Gastroesophageal sphincter (tissue), 4 donors: ENCODE data around the gene LDLRAD4. TPM values are rescaled to one million over a fixed set of nuclear protein-coding genes. Genes with fewer than 3 reads are reported as not detected.
"Not testable (repeated sequence)": the region's sequence is repeated elsewhere in the genome, so short reads cannot be mapped to it uniquely, and the experiment has no call there.

Experiments used
- ATAC-seq: fragments of 150-250 bp; one replicate; pipeline ENCODE4 v1.9.1; 2016; ENCODE audit warnings: mild to moderate bottlenecking, moderate library complexity
- H3K27ac ChIP-seq, 4 donors: fragments of 200-600 bp; sonication (generic) in 3 of 4; 1 replicate in 3 of 4; 2 replicates in 1 of 4; pipeline ENCODE4 v1.5.1; 2016 to 2019
- H3K27me3 ChIP-seq: fragments of 200-600 bp; sonication (generic); one replicate; pipeline ENCODE4 v1.5.1; 2019
- H3K36me3 ChIP-seq, 2 donors: fragments of 200-600 bp; sonication (generic); one replicate each; pipeline ENCODE4 v1.5.1; 2019; ENCODE audit warnings: control low read depth in 1 of 2
- H3K4me1 ChIP-seq, 3 donors: fragments of 200-600 bp; sonication (generic); 1 replicate in 2 of 3; 2 replicates in 1 of 3; pipeline ENCODE4 v1.5.1; 2016 to 2019; ENCODE audit warnings: control low read depth in 2 of 3
- H3K4me3 ChIP-seq, 2 donors: fragments of 200-600 bp; sonication (generic); one replicate each; pipeline ENCODE4 v1.5.1; 2019; ENCODE audit warnings: mild to moderate bottlenecking in 1 of 2, moderate library complexity in 1 of 2
- H3K9me3 ChIP-seq, 3 donors: fragments of 200-600 bp; sonication (generic); one replicate each; pipeline ENCODE4 v1.5.1; 2017 to 2019; ENCODE audit warnings: control low read depth in 2 of 3
- CTCF ChIP-seq, 4 experiments: fragments of 200-600 bp in 2 of 4; fragments of 450-650 bp in 2 of 4; sonication (generic) in 1 of 4; IDR thresholded peaks; one replicate each; pipeline ENCODE4 v1.5.1; 2017 to 2019; ENCODE audit warnings: antibody characterized with exemption in 4 of 4, mild to moderate bottlenecking in 2 of 4, moderate library complexity in 2 of 4
- EP300 ChIP-seq: sonication (generic); formaldehyde crosslinking; IDR thresholded peaks from one replicate; pipeline ENCODE4 v1.6.1; 2017; ENCODE audit warnings: antibody characterized with exemption, mild to moderate bottlenecking
- POLR2A ChIP-seq, 2 donors: fragments of 450-650 bp; IDR thresholded peaks; one replicate each; pipeline ENCODE4 v1.6.1; 2017; ENCODE audit warnings: antibody characterized with exemption in 2 of 2, mild to moderate bottlenecking in 2 of 2, moderate library complexity in 1 of 2
- POLR2AphosphoS5 ChIP-seq: sonication (generic); formaldehyde crosslinking; IDR thresholded peaks from one replicate; pipeline ENCODE4 v1.6.1; 2017; ENCODE audit warnings: antibody characterized with exemption
- WGBS, 2 donors: methylation state at CpG; one replicate each; pipeline ENCODE4 v1.1.5; 2018; ENCODE audit warnings: low coverage in 1 of 2; 5-methylcytosine and 5-hydroxymethylcytosine counted together
- total RNA-seq, 4 donors: library from RNA; depleted of rRNA; stranded (reverse); fragments of >200 nt; gene quantifications; one replicate each; pipeline ENCODE4 v1.1.0, GENCODE V29; 2016

The LDLRAD4 gene
- total RNA-seq, 4 donors from 2014 or later = 28.1 to 85.9 (median 55.2) TPM

DNA sequence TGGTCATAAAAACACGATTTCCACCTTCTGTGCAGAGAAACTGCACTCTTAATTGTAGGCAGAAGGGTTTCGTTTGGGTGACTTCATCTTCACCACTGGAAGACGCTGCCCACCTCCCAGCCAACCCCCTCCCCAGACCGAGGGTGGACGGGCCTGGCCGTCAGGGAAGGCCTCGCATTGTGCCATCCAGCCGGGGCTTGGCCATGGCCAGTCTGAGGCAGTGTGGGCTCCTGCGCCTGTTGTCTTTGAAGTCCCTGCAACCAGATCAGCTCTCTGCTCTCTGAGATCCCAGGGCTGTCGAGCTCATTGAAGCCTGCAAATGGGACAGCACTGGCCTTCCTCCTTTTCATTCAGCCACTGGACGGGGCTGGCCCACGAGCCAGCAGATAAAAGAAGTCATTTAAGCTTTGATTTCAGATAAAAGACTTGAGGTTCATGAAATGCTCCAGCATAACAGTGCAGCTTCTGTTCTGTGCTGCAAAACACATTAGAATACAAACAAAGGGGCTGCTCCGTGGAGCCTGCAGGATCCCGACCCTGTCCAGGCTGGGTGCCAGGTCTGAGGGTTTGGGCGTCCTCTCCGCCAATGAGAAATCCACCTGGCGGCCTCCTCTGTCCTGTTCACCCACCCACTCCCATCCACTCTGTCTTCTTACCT, 253.5 kb downstream of the LDLRAD4 start:
- no peak for TF ChIP-seq POLR2A (IDR thresholded peaks at IDR 0.05)
- Histone ChIP-seq H3K36me3 (no peaks in the 10 kb centered on the region), H3K4me1 (peaks cover 0 to 21% (median 0%) of the 10 kb centered on the region in 3 donors), H3K9me3 (no peaks in the 10 kb centered on the region), H3K4me3 (no peak overlapping the region), H3K27me3 (no peaks in the 10 kb centered on the region), H3K27ac (peak overlapping the region in 2 of 4 donors; percentile 23 to 27)
- ATAC-seq = no peak
- WGBS, 2 donors = 55 to 67% methylated on average over 3 to 8 of the region's 17 CpGs

- no peaks in the 10 kb centered on the region for H3K36me3 ChIP-seq
- ATAC-seq = no peak
- peaks cover 0 to 21% (median 0%) of the 10 kb centered on the region in 3 donors for H3K4me1 ChIP-seq
- H3K4me3 ChIP-seq = no peak overlapping the region
- TF ChIP-seq POLR2AphosphoS5 (no peak), CTCF (IDR thresholded peaks at IDR 0.05) (no peak), POLR2A (IDR thresholded peaks at IDR 0.05) (no peak), EP300 (no peak)
- H3K27ac ChIP-seq = no peak overlapping the region
- 89 to 100% methylated on average over 1 to 4 of the region's 6 CpGs for WGBS, 2 donors
- no peaks in the 10 kb centered on the region for H3K9me3 ChIP-seq
- no peaks in the 10 kb centered on the region for H3K27me3 ChIP-seq
These were observed 255.2 kb downstream of the LDLRAD4 start for GRCh38 chr18:13473751-13474150.

DNA sequence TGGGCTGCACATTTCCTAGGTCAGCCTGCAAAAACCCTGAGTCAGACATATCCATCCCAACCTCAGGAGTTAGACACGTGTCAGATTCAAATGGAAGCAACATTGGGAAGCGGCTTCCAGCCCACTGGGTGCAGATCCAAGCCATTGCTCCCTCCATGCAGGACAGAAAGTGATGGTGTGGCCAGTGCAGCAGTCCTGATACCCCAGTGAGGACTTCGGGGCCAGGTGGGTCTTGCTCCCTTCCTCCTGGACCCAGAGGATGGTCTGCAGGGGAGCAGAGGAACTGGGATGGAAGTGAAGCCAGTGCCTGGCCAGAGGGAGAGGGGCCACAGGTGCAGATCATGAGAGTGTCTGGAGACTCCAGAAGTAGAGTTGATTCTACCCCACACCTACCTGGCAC, 255.8 kb downstream of the LDLRAD4 start:
- H3K4me1 ChIP-seq = peaks cover 0 to 21% (median 0%) of the 10 kb centered on the region in 3 donors
- TF ChIP-seq POLR2A (IDR thresholded peaks at IDR 0.05) = no peak
- TF ChIP-seq POLR2AphosphoS5 = no peak
- no peak for TF ChIP-seq EP300
- no peak for TF ChIP-seq CTCF (IDR thresholded peaks at IDR 0.05)
- ATAC-seq = no peak
- H3K27me3 ChIP-seq = no peaks in the 10 kb centered on the region
- 100% methylated on average over 1 of the region's 3 CpGs; no CpG with 5 or more reads in 1 of the 2 donors for WGBS, 2 donors
- H3K4me3 ChIP-seq = no peak overlapping the region
- no peak overlapping the region for H3K27ac ChIP-seq
- no peaks in the 10 kb centered on the region for H3K36me3 ChIP-seq
- no peaks in the 10 kb centered on the region for H3K9me3 ChIP-seq

GRCh38 chr18:13474907-13475545, 256.5 kb downstream of the LDLRAD4 start:
- WGBS, 2 donors = 20 to 83% methylated on average over 1 to 4 of the region's 6 CpGs
- TF ChIP-seq EP300 = no peak
- TF ChIP-seq POLR2AphosphoS5 = no peak
- no peak for TF ChIP-seq CTCF (IDR thresholded peaks at IDR 0.05)
- TF ChIP-seq POLR2A (IDR thresholded peaks at IDR 0.05) = no peak
- Histone ChIP-seq H3K4me3 (no peak overlapping the region), H3K27ac (no peak overlapping the region), H3K9me3 (no peaks in the 10 kb centered on the region), H3K27me3 (no peaks in the 10 kb centered on the region), H3K36me3 (no peaks in the 10 kb centered on the region), H3K4me1 (peaks cover 0 to 21% (median 0%) of the 10 kb centered on the region in 3 donors)
- no peak for ATAC-seq

DNA sequence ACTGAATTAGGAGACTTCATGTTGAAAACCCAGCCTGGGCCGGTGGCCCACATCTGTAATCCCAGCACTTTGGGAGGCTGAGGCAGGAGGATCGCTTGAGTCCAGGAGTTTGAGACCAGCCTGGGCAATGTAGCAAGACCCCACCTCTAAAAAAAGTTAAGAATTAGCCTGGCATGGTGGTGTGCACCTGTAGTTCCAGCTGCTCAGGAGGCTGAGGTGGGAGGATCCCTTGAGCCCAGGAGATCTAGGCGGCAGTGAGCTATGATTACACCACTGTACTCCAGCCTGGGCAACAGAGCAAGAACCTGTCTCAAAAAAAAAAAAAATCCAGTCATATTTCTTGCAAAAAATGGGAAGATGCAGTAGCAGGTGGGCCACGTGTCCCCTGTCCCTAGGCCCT, 257.8 kb downstream of the LDLRAD4 start:
- not testable (repeated sequence) for ATAC-seq

DNA sequence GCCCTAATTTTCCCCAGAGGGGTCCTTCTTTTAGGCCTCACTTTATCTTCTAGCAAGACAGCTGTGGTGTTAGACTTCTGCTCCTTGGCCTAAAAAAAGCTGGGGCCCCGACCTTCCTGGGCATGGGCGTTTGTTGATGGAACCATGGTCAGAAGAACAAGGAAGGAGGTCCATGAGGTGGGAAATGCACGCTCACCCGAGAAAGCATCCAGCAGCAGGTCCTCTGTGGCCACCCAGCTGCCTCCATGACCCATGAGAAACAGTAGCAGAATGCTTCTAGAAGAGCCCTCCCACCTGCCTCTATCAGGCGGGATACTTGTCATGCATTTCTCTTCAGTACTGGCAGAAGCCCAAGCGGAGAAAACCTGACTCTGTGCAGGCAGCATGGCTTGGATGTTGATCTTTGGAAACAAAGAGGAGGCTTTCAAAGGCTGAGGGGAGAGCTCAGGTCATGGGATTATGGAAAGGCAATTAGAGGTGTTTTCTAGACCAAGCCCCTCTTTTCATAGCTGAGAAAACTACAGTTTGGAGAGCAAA, 258.7 kb downstream of the LDLRAD4 start:
- H3K9me3 ChIP-seq = no peaks in the 10 kb centered on the region
- WGBS, 2 donors = 90 to 95% methylated on average over 2 to 4 of the region's 6 CpGs
- no peak overlapping the region for H3K4me3 ChIP-seq
- TF ChIP-seq CTCF (IDR thresholded peaks at IDR 0.05) (no peak), EP300 (no peak), POLR2A (IDR thresholded peaks at IDR 0.05) (no peak), POLR2AphosphoS5 (no peak)
- no peaks in the 10 kb centered on the region for H3K27me3 ChIP-seq
- no peaks in the 10 kb centered on the region for H3K36me3 ChIP-seq
- ATAC-seq = no peak
- H3K27ac ChIP-seq = no peak overlapping the region
- peaks cover 0 to 13% (median 0%) of the 10 kb centered on the region in 3 donors for H3K4me1 ChIP-seq

More for the DNA sequence above, 257.8 kb downstream of the LDLRAD4 start:
- not testable (repeated sequence) for H3K27ac ChIP-seq, H3K27me3 ChIP-seq, H3K9me3 ChIP-seq, H3K4me3 ChIP-seq, H3K36me3 ChIP-seq
- 100% methylated on average over 1 to 4 of the region's 4 CpGs for WGBS, 2 donors
- H3K4me1 ChIP-seq = peaks cover 0 to 21% (median 0%) of the 10 kb centered on the region in 3 donors
